ENCODE data around the gene NECTIN1.

DNA sequence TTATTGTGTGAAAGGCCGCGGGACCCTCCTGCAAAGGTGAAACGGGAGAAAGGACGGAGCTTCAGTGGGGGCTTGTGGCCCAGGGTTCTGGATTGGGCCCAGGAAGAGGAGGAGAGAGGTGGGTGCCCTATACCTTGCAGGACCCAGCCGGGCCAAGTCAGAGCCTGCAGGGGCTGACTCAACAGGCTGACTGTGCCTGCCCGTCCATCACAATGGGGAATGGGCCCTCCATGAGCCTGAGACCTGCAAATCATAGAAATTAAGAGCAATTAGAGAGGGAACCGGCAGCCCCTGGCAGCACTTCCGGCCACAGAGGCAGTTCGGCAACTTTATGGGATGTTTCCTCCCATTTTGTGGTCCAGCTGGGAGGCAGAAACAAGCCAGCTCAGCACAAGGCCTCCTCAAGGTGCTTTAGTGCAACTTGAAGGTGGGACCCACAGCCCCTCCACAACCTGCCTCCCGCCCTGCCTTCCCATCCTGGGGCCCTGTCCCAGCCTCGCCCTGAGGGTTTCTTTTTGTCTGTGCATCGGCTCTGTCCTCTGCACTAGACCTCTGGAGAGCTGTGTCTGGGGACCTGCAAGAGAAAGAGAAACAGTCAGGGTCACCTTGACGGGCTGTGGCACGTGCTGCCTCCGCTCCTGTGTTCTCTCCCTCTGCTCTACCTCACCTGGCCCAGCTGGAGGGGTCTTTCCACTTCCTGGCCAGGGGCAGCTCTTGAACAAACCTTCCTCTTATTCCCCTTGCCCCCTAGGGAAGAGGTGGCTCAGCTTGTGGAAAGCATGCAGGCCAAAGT lies 19.1 kb upstream of the NECTIN1 start:
- TF ChIP-seq CTCF (IDR thresholded peaks at IDR 0.05) (no peak), POLR2A (IDR thresholded peaks at IDR 0.05) (no peak)

Data from right lobe of liver (tissue), 4 donors.